PC-3 (cell line): Measurements from ENCODE around the gene GDPD5. TPM values are rescaled to one million over a fixed set of nuclear protein-coding genes. Genes with fewer than 3 reads are reported as not detected.

ENCODE experiments used
- ATAC-seq: fragments of 200-7000 bp; cut with Tn5 transposase; 2 replicates; pipeline ENCODE4 v1.9.1; 2020; ENCODE audit warnings: mild to moderate bottlenecking, moderate library complexity
- BruUV-seq: library from RNA; stranded (reverse); fragments of 400-500 nt; replicated peaks from 2 replicates; lab custom pipeline; 2021; lab: Mats Ljungman, UMichigan
- CTCF ChIA-PET: fragments of 300-600 bp; sonication (Branson Sonifier 250); formaldehyde crosslinking; loops from one replicate; lab custom pipeline; 2022; ENCODE audit warnings: antibody characterized with exemption; lab: Charles Lee
- POLR2A ChIA-PET: fragments of 300-600 bp; sonication (Branson Sonifier 250); formaldehyde crosslinking; loops from one replicate; lab custom pipeline; 2022; ENCODE audit warnings: antibody characterized with exemption; ENCODE audit not compliant: unreplicated experiment; lab: Charles Lee
- DNase-seq: peaks from one replicate; pipeline ENCODE4 v3.0.0-alpha.2; 2015
- H2AFZ ChIP-seq: fragments of 300-600 bp; sonication (generic); 2 replicates; pipeline ENCODE4 v1.6.0; 2016; ENCODE audit warnings: antibody characterized with exemption, low read length
- H3F3A ChIP-seq: fragments of 300-600 bp; sonication (generic); one replicate; pipeline ENCODE4 v1.6.0; 2017; ENCODE audit warnings: antibody characterized with exemption, low read length, control low read depth, mild to moderate bottlenecking; ENCODE audit not compliant: unreplicated experiment
- H3K27ac ChIP-seq: fragments of 300-600 bp; sonication (generic); 2 replicates; pipeline ENCODE4 v1.5.1; 2016; ENCODE audit warnings: mild to moderate bottlenecking, low read length
- H3K27me3 ChIP-seq: fragments of 300-600 bp; sonication (generic); 2 replicates; pipeline ENCODE4 v1.6.1; 2016; ENCODE audit warnings: low read length, mixed read lengths
- H3K36me3 ChIP-seq: fragments of 300-600 bp; sonication (generic); 2 replicates; pipeline ENCODE4 v1.6.1; 2016; ENCODE audit warnings: low read depth, mixed run types, low read length, mixed read lengths
- H3K4me1 ChIP-seq: fragments of 300-600 bp; sonication (generic); 2 replicates; pipeline ENCODE4 v1.5.1; 2016; ENCODE audit warnings: low read length; ENCODE audit not compliant: insufficient read depth
- H3K4me2 ChIP-seq: fragments of 300-600 bp; sonication (generic); 2 replicates; pipeline ENCODE4 v1.6.0; 2016; ENCODE audit warnings: low read length
- H3K4me3 ChIP-seq: fragments of 300-600 bp; sonication (generic); 2 replicates; pipeline ENCODE4 v1.5.1; 2016; ENCODE audit warnings: mild to moderate bottlenecking, low read length, mixed read lengths
- H3K79me2 ChIP-seq: fragments of 300-600 bp; sonication (generic); 2 replicates; pipeline ENCODE4 v1.6.1; 2017; ENCODE audit warnings: low read length, mixed read lengths
- H3K9ac ChIP-seq: fragments of 300-600 bp; sonication (generic); 2 replicates; pipeline ENCODE4 v1.6.0; 2016; ENCODE audit warnings: mild to moderate bottlenecking, low read length
- H3K9me2 ChIP-seq: fragments of 300-600 bp; sonication (generic); replicated peaks from 2 replicates; pipeline ENCODE4 v1.6.1; 2016; ENCODE audit warnings: mixed run types, low read length, mixed read lengths
- H3K9me3 ChIP-seq: fragments of 300-600 bp; sonication (generic); 2 replicates; pipeline ENCODE4 v1.6.1; 2016; ENCODE audit warnings: low read length, mixed read lengths
- H4K20me1 ChIP-seq: fragments of 300-600 bp; sonication (generic); 2 replicates; pipeline ENCODE4 v1.6.1; 2016; ENCODE audit warnings: low read length, mixed read lengths
- EZH2 ChIP-seq: fragments of 300-600 bp; sonication (generic); IDR thresholded peaks from one replicate; pipeline ENCODE4 v1.6.1; 2017; ENCODE audit warnings: antibody characterized with exemption, mild to moderate bottlenecking, low read length; ENCODE audit not compliant: unreplicated experiment
- EZH2phosphoT487 ChIP-seq: fragments of 300-600 bp; sonication (generic); IDR thresholded peaks from 2 replicates; pipeline ENCODE4 v1.6.1; 2018; ENCODE audit warnings: mild to moderate bottlenecking, antibody characterized with exemption, low read length, borderline replicate concordance
- intact Hi-C: fragments of 100-400 bp; cut with micrococcal nuclease; formaldehyde crosslinking; loops from 2 replicates; pipeline ENCODE4 v1.9.0; 2023
- total RNA-seq: library from RNA; depleted of rRNA; stranded (reverse); fragments of >200 nt; gene quantifications from 2 replicates; pipeline ENCODE4 v1.2.3, GENCODE V29; 2014
- TF ChIP-seq, protein P1 (sequence below): fragments of 300-600 bp; sonication (generic); conservative IDR thresholded peaks from 2 replicates; pipeline ENCODE4 v1.5.1; 2017; ENCODE audit warnings: antibody characterized with exemption, low read depth, mild to moderate bottlenecking, low read length

The GDPD5 gene
- total RNA-seq, 1 experiment from 2014 or later, result 21.4 TPM

GRCh38 chr11:75530577-75530976 lies 4.8 kb upstream of the GDPD5 start:
- no peaks in the 10 kb centered on the region for H3K9me2 ChIP-seq
- no TSS peak for BruUV-seq
- ChIA-PET POLR2A (interaction anchor here (0.7 kb wide), 1 partner anchor 783 kb away, joined by 25 read pairs; no protein-coding TSS in a partner anchor), CTCF (interaction anchor here (0.7 kb wide), 1 partner anchor 134 kb away, joined by 3 read pairs; no protein-coding TSS in a partner anchor)
- intact Hi-C loops, result loop anchor here (5.0 kb wide), 1 partner anchor 33 kb away; no protein-coding TSS in a partner anchor
- no peaks in the 10 kb centered on the region for H3F3A ChIP-seq
- H3K4me1 ChIP-seq, result peaks cover 26% of the 10 kb centered on the region
- H3K4me2 ChIP-seq, result no peak overlapping the region
- H3K79me2 ChIP-seq, result peaks cover 4% of the 10 kb centered on the region; the same call in 1 of the 2 replicates
- H3K27me3 ChIP-seq, result no peaks in the 10 kb centered on the region
- ATAC-seq (no peak), DNase-seq (no peak)
- H3K9ac ChIP-seq, result no peak overlapping the region
- H3K27ac ChIP-seq, result no peak overlapping the region
- TF ChIP-seq EZH2, result no peak
- TF ChIP-seq, protein P1, sequence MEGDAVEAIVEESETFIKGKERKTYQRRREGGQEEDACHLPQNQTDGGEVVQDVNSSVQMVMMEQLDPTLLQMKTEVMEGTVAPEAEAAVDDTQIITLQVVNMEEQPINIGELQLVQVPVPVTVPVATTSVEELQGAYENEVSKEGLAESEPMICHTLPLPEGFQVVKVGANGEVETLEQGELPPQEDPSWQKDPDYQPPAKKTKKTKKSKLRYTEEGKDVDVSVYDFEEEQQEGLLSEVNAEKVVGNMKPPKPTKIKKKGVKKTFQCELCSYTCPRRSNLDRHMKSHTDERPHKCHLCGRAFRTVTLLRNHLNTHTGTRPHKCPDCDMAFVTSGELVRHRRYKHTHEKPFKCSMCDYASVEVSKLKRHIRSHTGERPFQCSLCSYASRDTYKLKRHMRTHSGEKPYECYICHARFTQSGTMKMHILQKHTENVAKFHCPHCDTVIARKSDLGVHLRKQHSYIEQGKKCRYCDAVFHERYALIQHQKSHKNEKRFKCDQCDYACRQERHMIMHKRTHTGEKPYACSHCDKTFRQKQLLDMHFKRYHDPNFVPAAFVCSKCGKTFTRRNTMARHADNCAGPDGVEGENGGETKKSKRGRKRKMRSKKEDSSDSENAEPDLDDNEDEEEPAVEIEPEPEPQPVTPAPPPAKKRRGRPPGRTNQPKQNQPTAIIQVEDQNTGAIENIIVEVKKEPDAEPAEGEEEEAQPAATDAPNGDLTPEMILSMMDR, result no peak
- TF ChIP-seq EZH2phosphoT487, result no peak
- H2AFZ ChIP-seq, result no peak overlapping the region
- no peaks in the 10 kb centered on the region for H3K9me3 ChIP-seq
- H3K36me3 ChIP-seq, result no peaks in the 10 kb centered on the region
- no peaks in the 10 kb centered on the region for H4K20me1 ChIP-seq
- H3K4me3 ChIP-seq, result no peak overlapping the region

- no TSS peak for BruUV-seq
- no peak for DNase-seq
- Histone ChIP-seq H3K9me3 (no peaks in the 10 kb centered on the region), H3K4me2 (no peak overlapping the region), H3K79me2 (peaks cover 11% of the 10 kb centered on the region; the same call in 1 of the 2 replicates), H2AFZ (no peak overlapping the region), H3K36me3 (no peaks in the 10 kb centered on the region), H3K4me3 (no peak overlapping the region), H3K9ac (no peak overlapping the region), H3K27ac (no peak overlapping the region), H3K9me2 (no peaks in the 10 kb centered on the region), H4K20me1 (no peaks in the 10 kb centered on the region), H3K4me1 (peaks cover 24% of the 10 kb centered on the region), H3K27me3 (no peaks in the 10 kb centered on the region), H3F3A (no peaks in the 10 kb centered on the region)
- ChIA-PET CTCF (interaction anchor here (0.7 kb wide), 1 partner anchor 51 kb away, joined by 4 read pairs; no protein-coding TSS in a partner anchor), POLR2A (interaction anchor here (0.5 kb wide), 1 partner anchor 56 kb away, joined by 13 read pairs; no protein-coding TSS in a partner anchor)
- ATAC-seq, result no peak
- intact Hi-C loops, result no loop called here
- TF ChIP-seq EZH2, result no peak
- no peak for TF ChIP-seq EZH2phosphoT487
- TF ChIP-seq, protein P1, result no peak
These were observed 2.4 kb upstream of the GDPD5 start for GRCh38 chr11:75527938-75528735.

- intact Hi-C loops, result no loop called here
- H4K20me1 ChIP-seq, result no peaks in the 10 kb centered on the region
- no TSS peak for BruUV-seq
These were observed 1.4 kb upstream of the GDPD5 start for GRCh38 chr11:75527130-75527529.

More at GRCh38 chr11:75527130-75527529, 1.4 kb upstream of the GDPD5 start:
- no peaks in the 10 kb centered on the region for H3F3A ChIP-seq
- TF ChIP-seq, protein P1, result no peak
- TF ChIP-seq EZH2 (no peak), EZH2phosphoT487 (no peak)
- no peaks in the 10 kb centered on the region for H3K27me3 ChIP-seq
- no peaks in the 10 kb centered on the region for H3K9me2 ChIP-seq
- H2AFZ ChIP-seq, result no peak overlapping the region
- no peaks in the 10 kb centered on the region for H3K9me3 ChIP-seq
- ChIA-PET POLR2A (no interaction called here), CTCF (no interaction called here)
- DNase-seq, result no peak
- no peak for ATAC-seq
- H3K4me1 ChIP-seq, result peaks cover 22% of the 10 kb centered on the region
- no peak overlapping the region for H3K9ac ChIP-seq
- H3K79me2 ChIP-seq, result peaks cover 11% of the 10 kb centered on the region; the same call in 1 of the 2 replicates
- H3K27ac ChIP-seq, result no peak overlapping the region
- H3K4me3 ChIP-seq, result no peak overlapping the region
- H3K36me3 ChIP-seq, result no peaks in the 10 kb centered on the region
- H3K4me2 ChIP-seq, result no peak overlapping the region
